ENCODE results near the gene MAP2K1. TPM values are rescaled to one million over a fixed set of nuclear protein-coding genes. Genes with fewer than 3 reads are reported as not detected.
A peak's percentile ranks its signal among the peaks of the same experiment; 100 is the strongest.

The MAP2K1 gene
- total and polyA plus RNA-seq, 9 of the 15 experiments (the other 6 are each of a cell fraction or from before 2014, with no cell fraction given), result 7.5 to 58.3 (median 30.0) TPM

- ATAC-seq (peak; percentile 16; the same call in 2 of the 3 replicates), FAIRE-seq (no peak), DNase-seq (ENCODE audit: extremely low read depth in 1 of 4, low spot score in 3 of 4) (no peak)
- TF ChIP-seq ZNF316 (IDR thresholded peaks at IDR 0.05), result peak; percentile 92
- no peak for TF ChIP-seq ZBTB1 (CRISPR knock-in tag; IDR thresholded peaks at IDR 0.05; ENCODE audit: borderline replicate concordance, low read depth)
- TF ChIP-seq MAFG (tag; conservative IDR thresholded peaks at IDR 0.05), result peak; percentile 73
- TF ChIP-seq C11orf30 (IDR thresholded peaks at IDR 0.05; ENCODE audit: low read depth), result peak; percentile 84
- TF ChIP-seq MAFK (IDR thresholded peaks at IDR 0.05; ENCODE audit: low read length), result peak; percentile 78
- no peak for TF ChIP-seq HNRNPLL (IDR thresholded peaks at IDR 0.05; ENCODE audit: low read depth, low read length, poor library complexity, severe bottlenecking)
- no peak for TF ChIP-seq TBL1XR1 (IDR thresholded peaks at IDR 0.05; ENCODE audit: low read length in 2 of 2)
- TF ChIP-seq JUND (IDR thresholded peaks at IDR 0.05; ENCODE audit: borderline replicate concordance, low read depth, low read length), result no peak
- no peak for TF ChIP-seq JUND (tag; IDR thresholded peaks at IDR 0.05; ENCODE audit: borderline replicate concordance, low read depth, low read length)
- TF ChIP-seq BMI1 (IDR thresholded peaks at IDR 0.05; ENCODE audit: low read length), result no peak
- TF ChIP-seq MAFF (IDR thresholded peaks at IDR 0.05; ENCODE audit: low read length), result peak; percentile 79
- no peak for TF ChIP-seq CEBPB (tag; IDR thresholded peaks at IDR 0.05)
- Histone ChIP-seq H4K20me1 (replicated peaks; ENCODE audit: control insufficient read depth, insufficient read depth, low read length) (peaks cover 38% of the 10 kb centered on the region), H2AFZ (ENCODE audit: low read depth, low read length) (no peak overlapping the region), H3K9me1 (ENCODE audit: control insufficient read depth, insufficient read depth, low read length) (peaks cover 6% of the 10 kb centered on the region), H3K4me3 (no peak overlapping the region), H3K9ac (ENCODE audit: insufficient read depth in 1 of 2, low read depth in 2 of 2, low read length in 2 of 2) (no peak overlapping the region), H3K4me1 (replicated peaks in 1 of 2; ENCODE audit: control insufficient read depth in 2 of 2, insufficient read depth in 2 of 2, low read length in 2 of 2) (peaks cover 7 to 19% of the 10 kb centered on the region in 2 experiments; a peak in 4 of 5 replicates), H3K27ac (ENCODE audit: extremely low read depth, low read depth, low read length) (no peak overlapping the region), H3K36me3 (ENCODE audit: control insufficient read depth, insufficient read depth, low read length) (0 out of 3 replicates have a peak, but pooled peaks cover 4% of the 10 kb centered on the region), H3K79me2 (ENCODE audit: control insufficient read depth, insufficient read depth, low read length) (peaks cover 93% of the 10 kb centered on the region), H3K4me2 (ENCODE audit: insufficient read depth, low read length) (no peak overlapping the region), H3K27me3 (ENCODE audit: control insufficient read depth in 2 of 2, insufficient read depth in 2 of 2, low read length in 2 of 2) (no peaks in the 10 kb centered on the region), H3K9me3 (replicated peaks; ENCODE audit: control insufficient read depth, insufficient read depth, low read depth, low read length) (no peaks in the 10 kb centered on the region)
- 72% methylated on average over 8 of the region's 8 CpGs for WGBS (ENCODE audit: insufficient coverage, low coverage, missing lambda C conversion rate)
- POLR2A ChIA-PET, result interaction anchor here (0.6 to 0.8 kb wide), 2 partner anchors 50 to 63 kb away, joined by 3 read pairs; no protein-coding TSS in a partner anchor
- in situ Hi-C loops (cut with MboI), result no loop called here
- intact Hi-C loops (cut with micrococcal nuclease), result no loop called here
- CTCF ChIA-PET (ENCODE audit: low intra/inter-chr PET ratio), result no interaction called here
- no TSS peak for BruUV-seq (replicated peaks)
Observed at GRCh38 chr15:66408675-66409282, 22.1 kb downstream of the MAP2K1 start.
